Fibroblast of lung (primary cell): ENCODE results near the gene MCF2L.

Experiments
- CTCF ChIP-seq, 2 donors: IDR thresholded peaks in 1 of 2; conservative IDR thresholded peaks in 1 of 2; 1 replicate in 1 of 2; 2 replicates in 1 of 2; pipeline ENCODE4 v1.5.1; 2011 to 2012; ENCODE audit warnings: low read length in 2 of 2, control low read depth in 1 of 2, inconsistent platforms in 1 of 2, low read depth in 1 of 2, mild to moderate bottlenecking in 1 of 2
- EZH2 ChIP-seq: IDR thresholded peaks from 2 replicates; pipeline ENCODE4 v1.5.1; 2012; ENCODE audit warnings: low read length, control low read depth, mild to moderate bottlenecking; ENCODE audit errors: missing control alignments

- no peak for TF ChIP-seq EZH2
- no peak for TF ChIP-seq CTCF (conservative IDR thresholded peaks at IDR 0.05 in 1 of 2, IDR thresholded peaks at IDR 0.05 in 1 of 2; ENCODE audit: low read depth in 1 of 2, low read length in 2 of 2)
These were observed 5.4 kb upstream of the MCF2L start for GRCh38 chr13:112963641-112964040.
